Suppressor macrophage treated with lipopolysaccharide for 4 hours (primary cell): ENCODE results near the gene BNIP2.
"Not testable (repeated sequence)": the region's sequence is repeated elsewhere in the genome, so short reads cannot be mapped to it uniquely, and the experiment has no call there.

ENCODE experiments used
- DNase-seq: peaks from one replicate; pipeline ENCODE4 v3.0.0-alpha.2; 2020

BNIP2 gene

DNA sequence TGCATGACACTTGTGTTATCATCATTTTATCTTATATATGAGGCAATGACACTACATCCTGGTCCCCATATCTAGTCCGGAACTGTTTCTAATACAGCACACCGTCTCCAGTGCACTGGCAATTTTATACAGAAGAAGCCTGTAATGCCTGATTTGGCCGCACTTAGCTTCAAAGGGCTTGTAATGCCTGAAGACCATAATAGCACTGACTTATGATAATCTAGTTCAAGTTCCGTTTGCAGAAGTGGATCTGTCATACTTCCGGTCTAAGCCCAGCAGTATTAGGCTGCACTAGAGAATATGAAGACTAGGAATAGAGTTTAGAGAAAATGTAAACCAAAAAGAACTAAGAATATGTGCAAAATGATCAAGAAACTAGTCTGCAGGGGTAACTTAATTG lies 1.3 kb downstream of the BNIP2 start:
- DNase-seq, result peak; percentile 74

DNA sequence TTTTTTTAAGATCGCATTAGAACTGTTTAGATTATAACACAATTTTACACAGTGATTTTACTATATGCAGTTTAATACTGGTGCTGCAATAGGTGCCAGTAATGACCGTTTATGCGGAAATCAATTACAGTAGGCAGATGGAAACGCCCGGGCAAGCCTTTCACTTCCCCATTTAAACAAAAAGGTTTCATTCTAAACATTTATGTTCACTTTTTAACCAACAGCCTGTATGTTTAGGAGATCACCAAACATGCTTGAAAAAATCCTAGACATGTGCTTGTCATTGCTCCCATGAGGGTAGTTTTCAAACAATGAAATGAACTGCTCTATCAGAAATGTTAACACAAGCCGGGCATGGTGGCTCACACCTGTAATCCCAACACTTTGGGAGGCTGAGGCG lies 2.7 kb downstream of the BNIP2 start:
- peak; percentile 87 for DNase-seq

DNA sequence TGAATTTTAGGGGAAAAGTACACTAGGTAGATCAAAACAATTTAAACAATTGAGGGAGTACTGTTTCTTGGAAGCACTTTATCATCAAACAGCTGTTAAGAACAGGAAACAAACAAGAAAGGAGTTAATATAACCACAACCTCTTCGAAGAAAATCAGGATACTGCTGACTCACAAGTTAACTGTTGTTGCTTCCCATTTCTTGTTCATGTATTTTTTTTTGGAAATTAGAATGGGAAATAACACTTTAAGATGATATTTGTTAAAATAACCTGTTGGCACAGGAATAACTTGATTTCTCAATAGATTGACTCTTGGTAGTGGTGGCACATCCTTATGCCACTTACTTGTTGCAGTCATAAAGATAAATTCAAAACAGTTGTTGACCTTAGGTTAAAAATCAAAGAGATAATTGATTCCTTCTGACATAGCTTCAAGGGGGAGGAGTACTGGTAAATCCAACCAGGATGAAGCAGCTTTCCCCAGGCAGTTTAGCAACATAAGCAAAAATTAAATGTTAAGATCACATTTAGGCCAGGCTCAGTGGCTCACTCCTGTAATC lies 3.3 kb downstream of the BNIP2 start:
- DNase-seq, result peak; percentile 45

DNA sequence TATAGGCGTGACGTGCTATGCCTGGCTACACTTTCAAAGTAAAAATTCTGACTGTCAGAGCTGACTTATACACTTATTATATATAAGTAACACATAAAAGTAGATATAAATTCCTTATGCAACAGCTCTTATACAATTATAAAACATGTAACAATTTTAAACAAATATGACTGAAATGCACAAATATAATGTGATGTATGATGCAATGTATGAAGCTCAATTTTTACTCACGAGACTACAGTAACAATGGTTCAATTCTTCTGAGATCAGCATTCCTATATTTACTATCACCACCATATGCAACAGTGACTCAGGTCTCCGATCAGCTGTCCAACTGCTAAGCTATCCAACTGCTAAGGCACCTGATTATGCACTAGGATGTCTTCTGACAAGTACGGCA lies 8.2 kb downstream of the BNIP2 start:
- DNase-seq, result no peak

- DNase-seq, result no peak
These were observed 8.8 kb downstream of the BNIP2 start for GRCh38 chr15:59680346-59680745.

- DNase-seq, result no peak
These were observed 10.5 kb downstream of the BNIP2 start for GRCh38 chr15:59678620-59679019.

DNA sequence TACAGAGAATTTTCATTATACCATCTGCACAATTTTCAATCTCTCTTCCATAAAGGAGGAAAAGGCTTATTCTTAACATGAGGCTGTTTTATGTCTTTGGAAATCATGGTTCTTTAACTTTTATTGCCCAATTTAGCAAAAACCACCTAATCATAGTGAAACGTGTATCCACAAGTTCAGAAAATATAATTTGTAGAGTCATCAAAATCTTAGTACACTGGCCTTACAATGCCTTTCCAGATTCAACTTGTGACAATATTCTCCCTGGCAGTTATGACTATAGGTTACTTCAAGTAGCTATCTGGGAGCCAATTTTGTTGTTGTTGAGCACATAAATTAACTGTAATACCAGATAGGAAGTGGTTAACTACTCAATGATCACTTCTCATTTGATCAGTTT lies 10.9 kb downstream of the BNIP2 start:
- no peak for DNase-seq

GRCh38 chr15:59676565-59676964 lies 12.6 kb downstream of the BNIP2 start:
- no peak for DNase-seq

DNA sequence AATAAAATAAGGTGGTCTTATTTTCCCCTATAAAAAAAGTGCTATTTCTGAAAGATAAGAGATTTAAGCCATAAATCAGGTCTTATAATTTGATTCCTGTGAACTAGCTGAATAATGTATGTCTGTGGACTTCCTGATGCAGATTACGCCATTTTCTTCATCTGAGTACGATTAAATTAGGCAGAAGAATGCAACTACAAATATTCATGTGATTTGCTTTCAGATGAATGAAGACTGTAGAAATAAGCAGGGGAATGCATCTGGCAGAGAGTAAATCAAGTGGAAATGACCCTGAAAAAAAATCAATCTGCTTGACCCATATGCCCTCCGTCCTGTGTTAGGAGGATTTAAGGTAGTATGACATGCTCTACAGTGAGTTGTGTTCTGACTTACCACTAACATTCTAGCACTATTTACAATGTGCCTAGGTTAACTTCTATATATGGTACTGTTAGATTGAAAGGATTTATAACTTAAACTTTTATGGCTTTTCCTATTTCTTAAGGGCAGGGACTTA lies 14.7 kb downstream of the BNIP2 start:
- no peak for DNase-seq

DNA sequence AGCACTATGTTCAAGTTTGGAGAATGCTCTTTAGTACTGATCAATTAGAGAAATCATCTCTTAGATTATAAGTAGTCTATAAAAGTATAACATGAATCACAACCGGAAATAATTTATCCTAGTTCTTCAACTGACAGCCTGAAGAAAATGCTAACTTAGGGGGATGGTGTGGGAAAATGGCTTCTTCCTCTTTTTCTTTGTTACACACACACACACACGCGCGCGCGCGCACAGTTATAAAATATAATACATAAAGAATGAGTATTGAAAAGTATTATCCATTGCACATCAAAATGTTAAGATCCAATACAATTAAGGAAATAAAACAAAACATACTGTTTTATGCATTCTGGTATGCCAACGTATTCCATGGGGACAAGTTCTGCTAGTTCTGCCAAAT lies 20.6 kb downstream of the BNIP2 start:
- DNase-seq, result peak; percentile 14

- no peak for DNase-seq
These were observed 26.9 kb downstream of the BNIP2 start for GRCh38 chr15:59662260-59662659.

DNA sequence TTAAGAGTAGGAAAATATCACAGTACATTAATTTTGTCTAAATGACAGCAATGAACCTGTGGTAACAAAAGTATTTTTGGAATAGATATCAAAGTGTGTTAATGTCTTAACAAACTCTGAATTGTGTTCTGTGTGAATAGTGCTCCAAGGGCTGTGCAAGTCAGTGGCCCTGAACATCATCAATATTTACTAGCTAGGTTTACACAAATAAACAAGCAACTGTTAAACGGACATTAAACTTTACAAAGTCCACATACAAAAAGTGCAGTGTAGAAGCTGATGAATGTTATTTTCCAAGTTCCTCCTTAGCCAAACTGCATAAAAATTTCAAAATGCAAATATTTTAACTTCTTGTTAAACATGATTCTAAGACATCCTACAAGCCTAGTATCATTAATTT lies 29.8 kb downstream of the BNIP2 start:
- DNase-seq, result no peak

- no peak for DNase-seq
These were observed 31.4 kb downstream of the BNIP2 start for GRCh38 chr15:59657635-59658125.

DNA sequence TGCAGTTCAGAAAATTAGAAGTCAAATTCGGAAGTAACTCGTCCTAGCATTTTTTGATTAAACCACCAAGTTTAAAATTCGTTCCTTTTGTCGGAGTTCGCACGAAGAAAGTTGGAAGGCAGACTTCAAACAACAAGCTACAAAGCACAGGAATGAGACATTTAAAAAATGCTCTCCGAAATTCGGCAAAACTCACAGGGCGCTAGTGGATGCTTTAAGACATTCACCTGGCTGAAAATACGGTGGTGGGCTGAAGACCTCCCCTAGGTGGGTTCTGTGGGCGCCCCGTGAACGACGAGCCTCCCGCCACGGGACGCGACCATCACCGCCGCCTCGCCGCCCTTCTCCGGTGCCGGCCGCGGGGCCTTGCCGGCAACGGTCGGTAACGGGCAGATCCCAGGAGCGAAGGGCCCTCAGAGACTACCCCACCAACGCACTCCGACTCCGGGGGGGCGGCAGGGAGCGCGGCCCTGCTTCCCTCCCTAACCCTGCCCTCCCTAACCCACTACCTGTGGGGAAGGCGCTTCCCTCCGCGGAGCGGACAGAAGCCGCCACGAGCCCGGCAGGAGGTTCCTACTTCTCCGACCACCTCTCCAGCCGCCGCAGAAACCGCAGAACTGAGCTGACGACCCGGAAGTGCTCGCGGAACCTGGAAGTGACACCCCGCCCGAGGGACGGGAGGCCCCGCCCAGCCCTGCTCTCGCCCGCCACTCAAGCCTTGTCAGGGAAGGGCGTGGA lies 32.1 kb downstream of the BNIP2 start, which contains the start of gene GTF2A2:
TSS of gene GTF2A2 (minus strand) at position 619 of the 738 bp plus-strand sequence. CDS start 5,238 bp downstream, outside the sequence.
- DNase-seq, result peak; percentile 97

DNA sequence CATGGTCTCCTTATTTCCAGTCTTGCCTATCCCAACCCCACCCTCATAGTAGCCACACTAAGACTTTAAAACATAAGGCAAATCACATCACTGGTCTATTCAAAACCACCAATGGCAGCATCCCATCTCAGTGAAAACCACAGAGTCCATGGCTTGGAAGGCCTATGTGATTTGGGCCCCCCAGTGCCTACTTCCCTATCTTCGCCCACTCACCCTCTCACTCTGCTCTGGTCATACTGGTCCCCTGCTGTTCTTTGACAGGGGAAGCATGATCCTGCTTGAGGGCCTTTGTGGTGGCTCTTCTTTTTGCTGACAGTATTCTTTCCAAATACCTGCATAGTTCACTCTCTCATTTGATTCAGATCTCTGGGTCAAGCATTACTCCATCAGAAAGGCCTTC lies 35.1 kb downstream of the BNIP2 start:
- DNase-seq, result peak; percentile 55

GRCh38 chr15:59649603-59650002 lies 39.5 kb downstream of the BNIP2 start:
- no peak for DNase-seq

- no peak for DNase-seq
These were observed 42.0 kb downstream of the BNIP2 start for GRCh38 chr15:59647085-59647484.

DNA sequence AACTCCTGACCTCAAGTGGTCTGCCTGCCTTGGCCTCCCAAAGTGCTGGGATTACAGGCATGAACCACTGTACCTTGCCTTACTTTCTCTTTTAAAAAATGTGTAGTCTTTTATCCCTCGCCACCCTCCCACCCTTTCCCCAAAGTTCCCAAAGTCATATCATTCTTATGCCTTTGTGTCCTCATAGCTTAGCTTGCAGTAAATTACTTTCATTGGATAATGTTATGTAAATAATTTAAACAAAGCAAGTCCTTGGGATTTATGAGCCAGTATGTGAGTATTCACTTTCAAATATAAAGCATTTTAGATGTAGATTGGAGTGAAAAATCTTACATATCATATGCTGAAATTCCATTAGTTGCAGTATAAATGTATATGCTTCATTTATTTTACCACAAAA lies 42.8 kb downstream of the BNIP2 start:
- no peak for DNase-seq

GRCh38 chr15:59645812-59646211 lies 43.3 kb downstream of the BNIP2 start:
- not testable (repeated sequence) for DNase-seq

- no peak for DNase-seq
These were observed 44.4 kb downstream of the BNIP2 start for GRCh38 chr15:59644756-59645155.

GRCh38 chr15:59642351-59642750 lies 46.8 kb downstream of the BNIP2 start:
- no peak for DNase-seq

- not testable (repeated sequence) for DNase-seq
These were observed 51.6 kb downstream of the BNIP2 start for GRCh38 chr15:59637507-59637906.

- DNase-seq, result peak; percentile 5
These were observed 52.9 kb downstream of the BNIP2 start for GRCh38 chr15:59636184-59636583.

DNA sequence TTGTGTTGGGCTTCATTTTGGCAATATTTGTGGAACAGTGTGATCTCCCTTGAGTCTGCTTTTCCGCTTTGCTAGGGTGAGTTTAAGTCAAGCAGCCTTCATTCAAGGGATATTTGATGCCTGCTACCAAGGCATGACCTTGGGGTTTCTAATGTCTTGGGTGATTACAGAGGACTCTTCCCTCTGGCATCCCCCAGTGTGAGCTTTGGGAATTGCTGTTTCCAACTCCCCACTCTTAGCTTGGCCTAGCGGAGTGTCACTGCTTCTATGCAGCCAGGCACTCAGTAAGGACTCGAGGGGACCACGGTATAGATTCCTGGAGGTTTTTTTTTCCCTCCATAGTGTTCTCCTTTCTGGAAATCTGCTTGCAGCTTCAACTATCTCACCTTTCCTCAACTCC lies 56.4 kb downstream of the BNIP2 start:
- no peak for DNase-seq
